Fibroblast of villous mesenchyme (primary cell): ENCODE measurements around the gene HDAC3. TPM values are rescaled to one million over a fixed set of nuclear protein-coding genes. Genes with fewer than 3 reads are reported as not detected.

Experiments
- DNase-seq: peaks from one replicate; pipeline ENCODE4 v3.0.0-alpha.2; 2010; ENCODE audit warnings: low read depth
- H3K4me3 ChIP-seq: 2 replicates; pipeline ENCODE4 v1.5.1; 2011; ENCODE audit warnings: low read depth, mild to moderate bottlenecking, low read length
- CTCF ChIP-seq: IDR thresholded peaks from 2 replicates; pipeline ENCODE4 v1.5.1; 2012; ENCODE audit warnings: low read depth, mild to moderate bottlenecking, low read length; ENCODE audit not compliant: insufficient read depth
- total RNA-seq: library from RNA; depleted of rRNA; stranded (reverse); fragments of >200 nt; gene quantifications from 2 replicates; pipeline ENCODE4 v1.2.3, GENCODE V29; 2012

HDAC3 gene
- total RNA-seq, 1 donor = 53.5 TPM

GRCh38 chr5:141669520-141669919, 32.9 kb upstream of the HDAC3 start:
- no peak for DNase-seq
- no peak overlapping the region for H3K4me3 ChIP-seq
- TF ChIP-seq CTCF = no peak

- no peak overlapping the region for H3K4me3 ChIP-seq
- DNase-seq = no peak
- TF ChIP-seq CTCF = no peak
These were observed 32.1 kb upstream of the HDAC3 start for GRCh38 chr5:141668601-141669265.

GRCh38 chr5:141665995-141666940, 29.6 kb upstream of the HDAC3 start:
- no peak for DNase-seq
- no peak for TF ChIP-seq CTCF
- H3K4me3 ChIP-seq = no peak overlapping the region

GRCh38 chr5:141664733-141665461, 28.2 kb upstream of the HDAC3 start:
- no peak overlapping the region for H3K4me3 ChIP-seq
- peak; percentile 67 for DNase-seq
- TF ChIP-seq CTCF = peak; percentile 94

- DNase-seq = no peak
- no peak for TF ChIP-seq CTCF
- H3K4me3 ChIP-seq = no peak overlapping the region
These were observed 26.9 kb upstream of the HDAC3 start for GRCh38 chr5:141663506-141663905.

GRCh38 chr5:141662028-141662427, 25.4 kb upstream of the HDAC3 start:
- no peak for TF ChIP-seq CTCF
- DNase-seq = no peak
- no peak overlapping the region for H3K4me3 ChIP-seq
